HG02885 (cell line): Measurements from ENCODE around the gene PLOD2.

Experiments
- ATAC-seq: cut with Tn5 transposase; IDR thresholded peaks from one replicate; pipeline ENCODE4 v1.9.1; 2021; ENCODE audit warnings: mild to moderate bottlenecking; ENCODE audit not compliant: unreplicated experiment, poor library complexity

The PLOD2 gene

DNA sequence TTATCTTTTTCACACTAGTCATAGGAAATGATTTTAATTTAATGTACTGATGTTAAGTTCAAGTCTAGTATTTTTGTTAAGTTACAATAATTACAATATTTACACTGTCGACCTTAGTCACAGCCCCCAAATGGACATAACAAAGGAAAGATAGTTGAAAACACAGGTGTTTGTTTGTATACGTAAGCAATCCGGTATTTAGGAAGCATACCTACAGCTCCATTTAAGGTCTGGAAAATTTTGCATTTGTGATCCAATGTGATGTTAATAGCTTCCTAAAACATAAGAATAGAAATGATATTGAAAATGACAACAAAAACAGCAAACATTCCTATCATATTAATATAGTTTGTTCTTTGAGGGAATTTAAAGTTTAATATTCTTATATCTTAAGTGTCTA, 56.9 kb downstream of the PLOD2 start:
- ATAC-seq, result no peak

DNA sequence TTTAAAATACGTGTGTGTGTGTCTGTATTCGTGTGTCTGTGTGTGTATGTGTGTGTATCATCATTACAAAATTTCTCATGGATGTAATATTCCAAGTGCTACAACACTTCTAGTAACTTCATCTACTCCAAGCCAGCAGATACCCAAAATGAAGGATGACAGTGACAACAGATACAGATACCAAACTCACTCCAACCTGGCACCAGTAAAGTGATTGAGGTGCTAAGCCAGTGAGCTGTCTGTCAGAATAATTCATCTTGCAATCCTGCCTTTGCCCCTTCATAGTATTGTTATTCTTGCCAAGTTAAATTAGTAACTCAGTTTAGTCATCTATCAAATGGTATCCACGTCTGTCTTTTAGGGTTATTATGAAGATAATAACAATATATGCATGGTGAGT, 58.1 kb downstream of the PLOD2 start:
- no peak for ATAC-seq

DNA sequence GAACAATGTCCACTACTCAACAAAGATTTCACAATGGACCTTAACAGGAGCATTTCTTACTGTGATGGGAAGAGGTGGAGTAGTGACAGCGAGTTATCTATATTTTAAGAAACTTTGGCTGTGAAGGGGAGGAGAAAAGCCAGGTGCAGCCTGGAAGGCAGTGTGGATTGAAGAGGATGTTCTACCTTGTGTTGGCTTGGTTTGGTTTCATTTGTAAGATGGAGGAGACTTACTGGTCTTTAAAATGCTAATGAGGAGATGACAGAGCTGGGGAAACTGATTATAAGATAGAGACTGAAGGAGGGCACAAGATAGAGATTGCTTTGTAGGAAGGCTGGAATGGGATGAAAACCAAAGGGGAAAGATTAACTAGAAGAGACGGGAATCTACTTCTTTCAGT, 59.4 kb downstream of the PLOD2 start:
- no peak for ATAC-seq

- ATAC-seq, result no peak
These were observed 60.0 kb downstream of the PLOD2 start for GRCh38 chr3:146100825-146101444.

DNA sequence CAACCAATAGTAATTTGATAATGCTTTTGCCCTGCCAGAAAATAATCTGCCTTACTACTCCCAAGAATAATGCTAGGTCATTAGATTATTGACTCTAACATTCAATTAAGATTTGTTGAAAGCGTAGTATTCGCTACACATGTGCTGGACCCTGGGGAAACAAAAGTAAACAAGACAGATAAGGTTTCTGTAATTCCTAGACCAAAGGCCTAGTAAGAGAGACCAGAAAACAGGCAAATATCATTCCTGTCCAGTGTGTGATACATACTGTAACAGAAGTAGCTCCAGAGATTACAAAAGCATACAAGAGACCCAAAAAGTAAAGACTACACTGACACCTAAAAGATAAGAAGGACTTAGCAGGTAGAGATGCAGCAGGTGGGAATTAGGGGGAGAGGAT, 60.8 kb downstream of the PLOD2 start:
- no peak for ATAC-seq

GRCh38 chr3:146099316-146099715, 61.7 kb downstream of the PLOD2 start:
- no peak for ATAC-seq

DNA sequence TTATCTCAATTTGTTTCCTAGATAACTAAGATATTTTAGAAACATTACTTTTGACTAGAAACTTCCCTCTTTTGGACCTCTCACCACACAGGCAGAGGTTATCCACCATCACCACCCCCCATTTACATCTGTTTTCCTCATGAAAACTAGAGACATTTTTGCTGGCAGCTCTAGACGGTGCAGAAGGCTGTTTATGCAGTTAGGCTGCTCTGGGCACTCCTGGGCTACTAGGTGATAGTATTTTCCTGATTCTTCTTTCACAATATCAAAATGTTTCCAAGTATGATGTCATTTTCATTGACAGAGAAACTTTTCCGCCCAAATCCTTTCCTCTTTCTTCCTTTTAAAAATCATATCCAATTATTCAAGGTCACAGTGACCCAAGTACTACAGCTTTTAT, 67.1 kb downstream of the PLOD2 start:
- ATAC-seq, result no peak

GRCh38 chr3:146092230-146092629, 68.8 kb downstream of the PLOD2 start:
- no peak for ATAC-seq

- ATAC-seq, result no peak
These were observed 69.6 kb downstream of the PLOD2 start for GRCh38 chr3:146091397-146091796.

- no peak for ATAC-seq
These were observed 70.5 kb downstream of the PLOD2 start for GRCh38 chr3:146090521-146090920.

DNA sequence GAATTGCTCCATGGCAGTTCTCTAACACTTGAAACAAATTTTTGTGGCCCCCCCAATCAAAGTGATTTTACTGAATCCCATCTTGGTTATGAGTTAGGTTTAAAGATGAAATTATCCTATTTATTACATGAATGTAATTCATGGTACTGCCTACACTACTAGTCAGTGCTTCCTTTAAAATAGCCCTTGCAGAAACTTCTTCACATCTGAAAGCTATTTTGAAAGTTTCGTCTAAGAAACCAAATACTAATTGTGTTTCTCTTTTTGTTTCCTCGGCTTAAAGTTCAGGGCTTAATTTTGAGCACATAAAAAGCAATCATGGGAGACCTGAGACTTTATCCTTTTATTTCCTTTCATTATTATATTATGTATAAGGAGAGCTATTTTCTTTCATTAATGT, 72.1 kb downstream of the PLOD2 start:
- ATAC-seq, result no peak

DNA sequence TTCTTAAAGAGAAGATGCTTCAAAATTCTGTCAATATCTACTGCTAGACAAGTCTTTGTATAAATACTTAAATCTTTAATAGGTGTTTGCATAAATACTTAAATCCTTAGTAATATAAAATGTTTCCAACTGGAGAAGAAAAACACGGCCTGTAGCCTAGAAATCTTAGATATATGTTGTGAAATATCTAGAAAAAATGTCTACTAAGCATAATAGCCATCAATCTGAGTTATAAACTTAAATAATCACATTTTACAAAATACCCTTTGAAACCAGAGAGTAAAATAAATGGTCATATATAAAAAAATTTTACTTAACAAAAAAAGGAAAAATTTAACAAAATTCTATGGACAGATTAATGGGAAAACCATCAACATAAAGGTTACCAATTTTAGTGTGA, 73.9 kb downstream of the PLOD2 start:
- ATAC-seq, result no peak

- no peak for ATAC-seq
These were observed 74.8 kb downstream of the PLOD2 start for GRCh38 chr3:146086211-146086610.

DNA sequence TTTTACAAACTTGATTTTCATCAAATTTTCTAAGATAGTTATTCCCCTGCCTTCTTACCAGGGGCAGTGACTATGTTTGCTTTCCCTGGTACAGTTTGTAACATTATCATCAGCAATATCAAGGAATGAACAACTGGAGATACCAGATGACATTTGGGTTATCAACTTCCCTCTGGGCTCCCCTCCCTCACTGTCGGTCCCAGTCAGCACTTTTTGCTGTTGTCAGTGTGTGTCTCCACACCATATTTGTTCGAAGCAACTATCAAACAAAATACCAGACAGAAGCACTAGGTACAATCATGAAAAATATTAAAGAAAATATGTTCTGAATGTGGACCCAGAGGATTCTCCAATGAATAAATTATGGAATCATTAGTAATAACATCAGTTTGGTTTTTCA, 75.3 kb downstream of the PLOD2 start:
- ATAC-seq, result no peak

DNA sequence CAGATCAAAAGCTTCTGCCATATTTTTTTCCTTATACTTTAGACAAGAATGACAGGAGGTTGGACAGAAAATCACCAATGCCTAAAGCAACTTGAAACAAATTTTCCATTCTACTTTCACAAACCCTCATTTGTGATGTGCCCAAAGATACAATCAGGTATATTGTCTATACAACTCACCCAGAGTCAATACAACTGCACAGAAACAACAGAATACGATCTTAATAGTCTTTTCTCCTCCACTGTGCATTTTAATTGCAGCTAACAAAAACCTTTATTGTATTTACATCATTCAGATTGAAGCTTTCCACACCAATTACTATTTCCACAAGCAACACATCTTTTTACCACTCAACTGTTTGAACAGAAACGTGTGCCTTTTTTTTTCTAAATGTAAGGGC, 80.4 kb downstream of the PLOD2 start:
- ATAC-seq, result no peak

DNA sequence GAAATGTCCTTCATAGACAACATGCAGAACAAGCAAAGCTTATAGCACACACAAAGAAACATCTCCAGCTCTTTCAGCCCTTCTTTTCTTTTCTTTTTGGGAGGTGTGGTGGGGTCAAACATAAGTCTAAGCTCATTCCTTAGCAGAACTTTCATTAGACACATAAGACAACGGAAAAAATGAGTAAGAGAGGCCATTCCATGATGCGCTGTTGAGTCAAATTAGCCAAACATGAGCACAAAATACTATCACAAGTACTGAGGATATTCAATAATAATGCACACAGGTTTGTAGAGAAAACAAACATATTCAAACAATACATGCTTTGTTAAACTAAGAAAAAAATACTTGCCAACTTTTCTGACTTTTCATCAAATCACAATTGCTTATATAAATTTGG, 83.0 kb downstream of the PLOD2 start:
- no peak for ATAC-seq

- ATAC-seq, result no peak
These were observed 83.8 kb downstream of the PLOD2 start for GRCh38 chr3:146077181-146077580.

DNA sequence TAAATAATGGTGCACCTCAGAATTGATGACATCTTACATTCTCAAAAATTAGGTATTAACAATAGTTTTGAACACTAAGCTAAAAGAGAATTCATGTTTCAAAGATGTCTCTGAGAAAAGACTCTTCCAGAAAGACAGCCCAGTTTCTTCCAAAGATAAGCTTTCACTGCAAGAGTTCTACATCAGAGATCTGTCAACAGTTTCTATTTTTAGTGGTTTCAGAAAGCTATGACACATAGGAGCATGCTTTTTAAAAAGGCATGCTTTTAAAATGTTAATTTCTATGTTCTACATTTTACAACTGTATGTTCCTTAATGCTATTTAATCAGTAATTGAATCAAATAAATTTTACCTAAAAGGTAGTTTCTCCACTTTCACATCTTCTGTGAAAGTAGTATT, 88.2 kb downstream of the PLOD2 start:
- no peak for ATAC-seq

DNA sequence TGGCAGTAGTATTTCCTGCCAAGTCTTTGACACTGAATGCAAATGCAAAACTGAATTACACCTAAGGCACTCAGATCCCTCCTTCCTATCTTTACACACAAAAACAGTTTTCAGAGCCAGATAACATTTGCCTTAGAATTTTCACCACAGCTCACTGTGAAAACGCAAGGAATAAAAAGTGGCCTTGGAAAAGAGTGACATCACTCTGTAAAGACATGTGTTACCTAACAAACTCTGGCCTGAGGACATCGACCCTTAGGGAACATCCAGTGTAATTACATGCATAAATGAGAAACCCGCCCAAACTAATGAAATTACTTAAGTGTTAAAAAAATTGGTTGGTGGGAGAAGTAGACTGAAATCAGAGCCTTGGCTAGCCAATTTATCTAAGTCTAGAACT, 88.9 kb downstream of the PLOD2 start:
- ATAC-seq, result no peak

GRCh38 chr3:146071632-146072031, 89.4 kb downstream of the PLOD2 start:
- no peak for ATAC-seq

DNA sequence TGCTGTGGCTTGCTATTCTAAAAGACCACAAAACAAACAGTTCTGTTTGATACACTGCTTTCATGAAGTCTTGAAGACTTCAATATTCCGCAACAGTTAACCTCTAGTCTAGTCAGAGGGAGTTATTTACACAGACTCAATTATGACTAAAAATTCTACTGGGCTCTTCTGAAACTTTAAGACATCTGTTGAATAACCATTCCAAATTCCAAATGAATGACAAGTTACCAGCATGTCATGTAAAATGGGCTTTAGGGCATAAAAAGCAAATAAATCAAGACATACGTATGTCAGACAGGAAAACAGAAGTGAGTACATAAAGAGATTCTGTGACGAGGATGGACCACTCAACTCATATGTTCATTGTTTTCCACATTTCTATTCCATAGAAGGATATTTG, 93.9 kb downstream of the PLOD2 start:
- ATAC-seq, result no peak

GRCh38 chr3:146065573-146066006, 95.4 kb downstream of the PLOD2 start:
- ATAC-seq, result peak; percentile 63

- ATAC-seq, result no peak
These were observed 102.7 kb downstream of the PLOD2 start for GRCh38 chr3:146058241-146058640.
